ENCODE measurements around the gene NAT14.

NAT14 gene

GRCh38 chr19:55536366-55536765 lies 51.4 kb downstream of the NAT14 start:
- DNase-seq (ENCODE audit: low spot score) = no peak
